GM21515 (cell line): Measurements from ENCODE around the gene CELF1.

Source experiments
- ATAC-seq: cut with Tn5 transposase; IDR thresholded peaks from one replicate; pipeline ENCODE4 v1.9.1; 2021; ENCODE audit not compliant: unreplicated experiment

CELF1 gene

GRCh38 chr11:47511917-47512316 lies 41.0 kb downstream of the CELF1 start:
- no peak for ATAC-seq

GRCh38 chr11:47510209-47510608 lies 42.7 kb downstream of the CELF1 start:
- no peak for ATAC-seq

GRCh38 chr11:47509077-47509536 lies 43.8 kb downstream of the CELF1 start:
- ATAC-seq, result peak; percentile 43

- no peak for ATAC-seq
Measured at GRCh38 chr11:47508240-47508957, 44.5 kb downstream of the CELF1 start.

GRCh38 chr11:47507563-47508239 lies 45.2 kb downstream of the CELF1 start:
- no peak for ATAC-seq

GRCh38 chr11:47506795-47507562 lies 46.0 kb downstream of the CELF1 start:
- ATAC-seq, result no peak

- no peak for ATAC-seq
Measured at GRCh38 chr11:47506373-47506772, 46.6 kb downstream of the CELF1 start.

- ATAC-seq, result no peak
Measured at GRCh38 chr11:47504910-47505309, 48.0 kb downstream of the CELF1 start.

GRCh38 chr11:47503227-47503626 lies 49.7 kb downstream of the CELF1 start:
- ATAC-seq, result no peak

GRCh38 chr11:47502767-47503166 lies 50.2 kb downstream of the CELF1 start:
- ATAC-seq, result no peak

- ATAC-seq, result no peak
Measured at GRCh38 chr11:47501101-47501500, 51.8 kb downstream of the CELF1 start.

- no peak for ATAC-seq
Measured at GRCh38 chr11:47500121-47500520, 52.8 kb downstream of the CELF1 start.

GRCh38 chr11:47499614-47500013 lies 53.3 kb downstream of the CELF1 start:
- ATAC-seq, result no peak

GRCh38 chr11:47499161-47499560 lies 53.8 kb downstream of the CELF1 start:
- no peak for ATAC-seq

GRCh38 chr11:47498584-47499152 lies 54.3 kb downstream of the CELF1 start:
- ATAC-seq, result no peak

- ATAC-seq, result no peak
Measured at GRCh38 chr11:47498149-47498548, 54.8 kb downstream of the CELF1 start.

- no peak for ATAC-seq
Measured at GRCh38 chr11:47496808-47497207, 56.1 kb downstream of the CELF1 start.

- ATAC-seq, result no peak
Measured at GRCh38 chr11:47495856-47496217, 57.1 kb downstream of the CELF1 start.

GRCh38 chr11:47495011-47495855 lies 57.7 kb downstream of the CELF1 start:
- ATAC-seq, result no peak

- no peak for ATAC-seq
Measured at GRCh38 chr11:47489395-47489755, 63.6 kb downstream of the CELF1 start.
